PFSK-1 (cell line): Measurements from ENCODE around the gene NLRP6.

Source experiments
- FOXP2 ChIP-seq: optimal IDR thresholded peaks from 2 replicates; pipeline ENCODE3; 2011; ENCODE audit warnings: borderline replicate concordance, control low read depth, inconsistent platforms; ENCODE audit not compliant: insufficient read depth; ENCODE audit errors: extremely low read length, extremely low read depth
- POLR2AphosphoS5 ChIP-seq: IDR thresholded peaks from 2 replicates; pipeline ENCODE4 v1.6.1; 2012; ENCODE audit warnings: low read depth, mild to moderate bottlenecking, control low read depth, low read length, moderate library complexity
- REST ChIP-seq, 2 experiments: IDR thresholded peaks; 2 replicates each; pipeline versions ENCODE4 v1.6.1 to v1.8.0; 2011 to 2012; ENCODE audit warnings: low read depth in 2 of 2, low read length in 2 of 2, control low read depth in 1 of 2, inconsistent platforms in 1 of 2, mild to moderate bottlenecking in 1 of 2, moderate library complexity in 1 of 2; ENCODE audit not compliant: insufficient read depth in 1 of 2
- SIN3A ChIP-seq: IDR thresholded peaks from 2 replicates; pipeline ENCODE4 v1.6.1; 2012; ENCODE audit warnings: mild to moderate bottlenecking, low read length, moderate library complexity, borderline replicate concordance; ENCODE audit not compliant: insufficient read depth
- TAF1 ChIP-seq: IDR thresholded peaks from 2 replicates; pipeline ENCODE4 v1.6.1; 2012; ENCODE audit warnings: low read length, control low read depth, borderline replicate concordance; ENCODE audit not compliant: insufficient read depth

NLRP6 gene

GRCh38 chr11:330307-330693 lies 52.1 kb downstream of the NLRP6 start:
- TF ChIP-seq FOXP2: no peak
- no peak for TF ChIP-seq SIN3A
- no peak for TF ChIP-seq REST (IDR thresholded peaks at IDR 0.05; ENCODE audit: insufficient read depth in 1 of 2, low read depth in 2 of 2, low read length in 2 of 2)
- TF ChIP-seq POLR2AphosphoS5: no peak
- no peak for TF ChIP-seq TAF1

- TF ChIP-seq POLR2AphosphoS5 (no peak), REST (IDR thresholded peaks at IDR 0.05; ENCODE audit: insufficient read depth in 1 of 2, low read depth in 2 of 2, low read length in 2 of 2) (no peak), TAF1 (no peak), FOXP2 (no peak), SIN3A (no peak)
Observed at GRCh38 chr11:330694-331357, 52.6 kb downstream of the NLRP6 start.

DNA sequence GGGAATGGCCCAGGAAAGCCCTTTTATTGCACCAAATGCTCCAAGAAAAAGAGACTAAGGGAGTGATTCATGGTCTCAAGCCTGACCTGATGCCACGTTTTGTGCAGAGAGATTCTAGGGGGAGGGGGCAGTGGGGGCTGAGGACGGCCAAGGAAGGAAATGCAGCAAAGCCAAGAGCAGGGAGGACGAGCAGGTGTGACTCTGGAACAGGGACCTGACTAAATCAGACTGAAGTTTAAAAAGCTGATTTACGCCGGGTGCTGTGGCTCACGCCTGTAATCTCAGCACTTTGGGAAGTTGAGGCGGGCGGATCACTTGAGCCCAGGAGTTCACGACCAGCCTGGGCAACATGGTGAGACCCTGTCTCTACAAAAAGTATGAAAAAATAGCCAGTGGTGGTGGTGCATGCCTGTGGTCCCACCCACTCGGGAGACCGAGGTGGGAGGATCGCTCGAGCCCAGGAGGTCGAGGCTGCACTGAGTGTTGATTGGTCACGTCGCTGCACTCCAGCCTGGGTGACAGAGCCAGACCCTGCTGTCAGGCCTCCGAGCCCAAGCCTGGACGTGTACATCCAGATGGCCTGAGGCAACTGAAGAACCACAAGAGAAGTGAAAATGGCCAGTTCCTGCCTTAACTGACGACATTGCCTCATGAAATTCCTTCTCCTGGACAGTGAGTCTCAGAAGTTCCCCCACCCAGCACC lies 53.3 kb downstream of the NLRP6 start:
- TF ChIP-seq TAF1 (no peak), POLR2AphosphoS5 (no peak), FOXP2 (no peak), REST (IDR thresholded peaks at IDR 0.05; ENCODE audit: insufficient read depth in 1 of 2, low read depth in 2 of 2, low read length in 2 of 2) (no peak), SIN3A (no peak)

DNA sequence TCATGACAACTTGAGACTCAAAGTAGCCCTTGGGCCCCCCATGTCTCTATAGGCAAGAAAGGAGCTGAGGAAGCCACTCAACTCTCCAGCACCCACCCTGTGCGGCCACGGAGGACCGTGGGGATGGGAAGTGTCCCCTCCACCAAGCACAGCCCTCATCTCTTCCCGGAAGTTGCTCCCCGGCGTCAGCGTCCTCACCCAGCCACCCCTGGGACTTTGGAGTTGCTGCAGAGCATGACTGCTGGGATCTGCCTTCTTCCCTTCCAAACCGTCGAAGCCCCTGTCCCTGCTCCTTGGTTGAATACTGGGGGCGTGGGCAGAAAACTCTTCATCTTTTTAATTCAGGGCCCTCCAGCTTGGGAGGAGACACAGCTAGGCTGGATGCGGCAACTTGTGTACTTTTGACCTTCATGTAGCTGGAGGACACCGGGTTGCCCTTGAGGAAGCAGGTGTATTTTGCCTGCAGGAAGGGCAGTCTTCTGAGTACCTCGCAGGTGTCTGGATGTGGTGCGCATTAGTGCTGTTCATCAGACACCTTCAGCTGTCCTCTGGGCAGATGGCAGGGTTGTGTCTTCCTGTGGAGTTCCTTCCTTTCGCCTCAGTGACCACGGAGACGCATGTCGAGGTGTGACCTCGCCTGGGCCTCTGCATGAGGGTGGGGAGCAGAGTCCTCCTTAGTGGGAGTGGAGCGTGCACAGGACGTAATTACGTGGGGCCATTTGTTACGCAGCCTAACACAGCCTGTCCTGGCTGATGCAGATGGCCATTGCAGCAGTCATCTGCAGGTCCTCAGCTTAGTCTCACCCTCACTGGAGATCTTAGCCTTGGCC lies 54.7 kb downstream of the NLRP6 start:
- no peak for TF ChIP-seq REST (IDR thresholded peaks at IDR 0.05; ENCODE audit: insufficient read depth in 1 of 2, low read depth in 2 of 2, low read length in 2 of 2)
- no peak for TF ChIP-seq SIN3A
- TF ChIP-seq POLR2AphosphoS5: no peak
- TF ChIP-seq FOXP2: no peak
- no peak for TF ChIP-seq TAF1
